ENCODE data around the gene CBR1. TPM values are rescaled to one million over a fixed set of nuclear protein-coding genes. Genes with fewer than 3 reads are reported as not detected.
"Not testable (repeated sequence)": the region's sequence is repeated elsewhere in the genome, so short reads cannot be mapped to it uniquely, and the experiment has no call there.

CBR1 gene
- total and polyA plus RNA-seq, 8 donors = 20.7 to 83.4 (median 30.1) TPM

GRCh38 chr21:36097427-36098181, 27.8 kb downstream of the CBR1 start:
- Histone ChIP-seq H3K4me1 (no peaks in the 10 kb centered on the region), H3K27me3 (no peaks in the 10 kb centered on the region), H3K27ac (no peak overlapping the region), H3K36me3 (no peaks in the 10 kb centered on the region), H3K9me3 (peaks cover 0 to 10% of the 10 kb centered on the region in 2 donors), H3K4me3 (no peak overlapping the region)
- DNase-seq (no peak), ATAC-seq (peak; percentile 37)
- intact Hi-C loops (cut with DNase I) = no loop called here
- no peak for TF ChIP-seq CTCF (IDR thresholded peaks at IDR 0.05)

GRCh38 chr21:36098182-36098532, 28.3 kb downstream of the CBR1 start:
- intact Hi-C loops (cut with DNase I) = no loop called here
- H3K4me1 ChIP-seq = no peaks in the 10 kb centered on the region
- H3K4me3 ChIP-seq = no peak overlapping the region
- no peaks in the 10 kb centered on the region for H3K27me3 ChIP-seq
- DNase-seq = no peak
- no peak overlapping the region for H3K27ac ChIP-seq
- no peak for ATAC-seq
- peaks cover 0 to 10% of the 10 kb centered on the region in 2 donors for H3K9me3 ChIP-seq
- no peak for TF ChIP-seq CTCF (IDR thresholded peaks at IDR 0.05)
- H3K36me3 ChIP-seq = no peaks in the 10 kb centered on the region

- DNase-seq (no peak), ATAC-seq (no peak)
- no peaks in the 10 kb centered on the region for H3K36me3 ChIP-seq
- H3K4me3 ChIP-seq = no peak overlapping the region
- no peaks in the 10 kb centered on the region for H3K4me1 ChIP-seq
- intact Hi-C loops (cut with DNase I) = no loop called here
- H3K9me3 ChIP-seq = peaks cover 0 to 1% of the 10 kb centered on the region in 2 donors
- TF ChIP-seq CTCF (IDR thresholded peaks at IDR 0.05) = no peak
- H3K27me3 ChIP-seq = no peaks in the 10 kb centered on the region
- no peak overlapping the region for H3K27ac ChIP-seq
Observed at GRCh38 chr21:36099000-36099399, 29.2 kb downstream of the CBR1 start.

GRCh38 chr21:36099695-36100211, 29.9 kb downstream of the CBR1 start:
- H3K27ac ChIP-seq; ATAC-seq; H3K27me3 ChIP-seq; H3K9me3 ChIP-seq; H3K4me1 ChIP-seq; H3K4me3 ChIP-seq; intact Hi-C loops (cut with DNase I); H3K36me3 ChIP-seq; DNase-seq: not testable (repeated sequence)

GRCh38 chr21:36100971-36101641, 31.3 kb downstream of the CBR1 start:
- Histone ChIP-seq H3K27ac (no peak overlapping the region), H3K4me3 (no peak overlapping the region), H3K27me3 (peaks cover 0 to 19% of the 10 kb centered on the region in 2 donors), H3K9me3 (no peaks in the 10 kb centered on the region), H3K36me3 (no peaks in the 10 kb centered on the region), H3K4me1 (no peaks in the 10 kb centered on the region)
- no peak for TF ChIP-seq CTCF (IDR thresholded peaks at IDR 0.05)
- DNase-seq = no peak
- no peak for ATAC-seq
- intact Hi-C loops (cut with DNase I) = no loop called here

Measured in left lung (tissue), 10 donors.